Naive thymus-derived CD4-positive, alpha-beta T cell (primary cell): Measurements from ENCODE around the gene DDX56. TPM values are rescaled to one million over a fixed set of nuclear protein-coding genes. Genes with fewer than 3 reads are reported as not detected.
A peak's percentile ranks its signal among the peaks of the same experiment; 100 is the strongest.
"Not testable (repeated sequence)": the region's sequence is repeated elsewhere in the genome, so short reads cannot be mapped to it uniquely, and the experiment has no call there.

Experiments used
- ATAC-seq: fragments of 150-1000 bp; cut with Tn5 transposase; 2 replicates; pipeline ENCODE4 v1.10.0; 2021; ENCODE audit warnings: mild to moderate bottlenecking, moderate library complexity
- CTCF ChIA-PET: fragments of 350-600 bp; sonication (Branson Sonifier 250); formaldehyde crosslinking; loops from one replicate; lab custom pipeline; 2021; ENCODE audit warnings: antibody characterized with exemption; lab: Charles Lee
- POLR2A ChIA-PET: fragments of 350-600 bp; sonication (Branson Sonifier 250); formaldehyde crosslinking; loops from one replicate; lab custom pipeline; 2021; ENCODE audit warnings: antibody characterized with exemption, inconsistent platforms; lab: Charles Lee
- DNase-seq, 9 donors: peaks; one replicate each; pipeline versions ENCODE4 v3.0.0 to v3.0.0-alpha.2; 2020 to 2022; ENCODE audit warnings: mixed read lengths in 1 of 9
- H3K27ac ChIP-seq: one replicate; pipeline ENCODE4 v1.7.0; 2013; ENCODE audit warnings: mild to moderate bottlenecking, low read depth, low read length, moderate library complexity
- H3K27me3 ChIP-seq, 2 donors: one replicate each; pipeline ENCODE4 v1.7.0; 2013; ENCODE audit warnings: low read length in 2 of 2, mild to moderate bottlenecking in 2 of 2, moderate library complexity in 2 of 2; ENCODE audit not compliant: control insufficient read depth in 2 of 2, insufficient read depth in 2 of 2
- H3K36me3 ChIP-seq, 3 experiments: 1 replicate in 2 of 3; 2 replicates in 1 of 3; pipeline ENCODE4 v1.7.0; 2013; ENCODE audit warnings: low read length in 3 of 3, mild to moderate bottlenecking in 3 of 3, moderate library complexity in 1 of 3; ENCODE audit not compliant: insufficient read depth in 3 of 3, control insufficient read depth in 2 of 3
- H3K4me1 ChIP-seq, 2 donors: one replicate each; pipeline ENCODE4 v1.7.0; 2013; ENCODE audit warnings: low read length in 2 of 2, mild to moderate bottlenecking in 2 of 2, moderate library complexity in 1 of 2; ENCODE audit not compliant: control insufficient read depth in 2 of 2, insufficient read depth in 2 of 2
- H3K4me3 ChIP-seq: 2 replicates; pipeline ENCODE4 v1.7.0; 2013; ENCODE audit warnings: mild to moderate bottlenecking, low read length
- H3K9me3 ChIP-seq, 3 experiments: 1 replicate in 2 of 3; 2 replicates in 1 of 3; pipeline ENCODE4 v1.7.0; 2013; ENCODE audit warnings: low read length in 3 of 3; ENCODE audit not compliant: control insufficient read depth in 2 of 3
- H3K27ac Mint-ChIP-seq, 9 donors: one replicate each; pipeline ENCODE4 v1.8.0; 2020 to 2022; ENCODE audit warnings: mixed read lengths in 9 of 9, mild to moderate bottlenecking in 8 of 9, moderate library complexity in 5 of 9, inconsistent platforms in 2 of 9
- H3K27me3 Mint-ChIP-seq, 5 donors: one replicate each; pipeline ENCODE4 v1.8.0; 2021 to 2022; ENCODE audit warnings: mixed read lengths in 5 of 5, mild to moderate bottlenecking in 1 of 5
- H3K36me3 Mint-ChIP-seq, 5 donors: one replicate each; pipeline ENCODE4 v1.8.0; 2020 to 2022; ENCODE audit warnings: mixed read lengths in 5 of 5, mild to moderate bottlenecking in 3 of 5, inconsistent platforms in 1 of 5
- H3K4me1 Mint-ChIP-seq, 7 donors: one replicate each; pipeline ENCODE4 v1.8.0; 2020 to 2022; ENCODE audit warnings: mixed read lengths in 7 of 7, mild to moderate bottlenecking in 3 of 7, inconsistent platforms in 1 of 7
- H3K4me3 Mint-ChIP-seq, 10 donors: one replicate each; pipeline ENCODE4 v1.8.0; 2020 to 2022; ENCODE audit warnings: mild to moderate bottlenecking in 10 of 10, mixed read lengths in 10 of 10, moderate library complexity in 6 of 10, inconsistent platforms in 2 of 10
- H3K9me3 Mint-ChIP-seq, 11 donors: one replicate each; pipeline ENCODE4 v1.8.0; 2020 to 2022; ENCODE audit warnings: mixed read lengths in 11 of 11, mild to moderate bottlenecking in 4 of 11, inconsistent platforms in 1 of 11, moderate library complexity in 1 of 11
- intact Hi-C, 2 donors: fragments of 100-400 bp; cut with micrococcal nuclease; formaldehyde crosslinking; loops; one replicate each; pipeline ENCODE4 v1.15.1; 2023
- polyA plus RNA-seq, 2 donors: library from polyadenylated mRNA; unstranded; fragments of 300-500 nt; fragmentation: Illumina TruSeq; gene quantifications; one replicate each; pipeline ENCODE4 v1.2.3, GENCODE V29; 2021
- total RNA-seq, 6 experiments: library from RNA in 5 of 6; stranded (reverse) in 5 of 6; gene quantifications; 1 replicate in 5 of 6; 2 replicates in 1 of 6; pipeline ENCODE4 v1.2.3 and lab custom pipeline; 2021 to 2026

The DDX56 gene
- total and polyA plus RNA-seq, 7 experiments from 2014 or later, result 43.6 to 124 (median 94.7) TPM

- DNase-seq, H3K27me3 ChIP-seq, intact Hi-C loops, H3K4me3 ChIP-seq, H3K27me3 Mint-ChIP-seq, H3K9me3 ChIP-seq, H3K4me1 ChIP-seq, H3K27ac ChIP-seq, H3K4me3 Mint-ChIP-seq, ATAC-seq, POLR2A ChIA-PET, H3K9me3 Mint-ChIP-seq: not testable (repeated sequence)
- Mint-ChIP-seq H3K4me1 (peaks cover 3 to 20% (median 8%) of the 10 kb centered on the region in 7 donors), H3K27ac (peak overlapping the region in 3 of 9 donors; percentile 12 to 84 (median 55)), H3K36me3 (peaks cover 0 to 14% (median 6%) of the 10 kb centered on the region in 5 donors)
- H3K36me3 ChIP-seq, result peaks cover 0 to 38% (median 5%) of the 10 kb centered on the region in 3 experiments
- CTCF ChIA-PET, result interaction anchor here (0.7 kb wide), 1 partner anchor 32 kb away, joined by 4 read pairs; no protein-coding TSS in a partner anchor
These were observed 11.1 kb downstream of the DDX56 start for GRCh38 chr7:44562622-44562962.

- H3K9me3 ChIP-seq, result no peaks in the 10 kb centered on the region
- ChIA-PET CTCF (interaction anchor here (0.7 kb wide), 1 partner anchor 33 kb away, joined by 4 read pairs; no protein-coding TSS in a partner anchor), POLR2A (no interaction called here)
- peaks cover 1 to 18% (median 7%) of the 10 kb centered on the region in 7 donors for H3K4me1 Mint-ChIP-seq
- H3K27ac ChIP-seq, result no peak overlapping the region
- intact Hi-C loops, result no loop called here
- H3K4me3 Mint-ChIP-seq, result no peak overlapping the region
- no peaks in the 10 kb centered on the region for H3K27me3 ChIP-seq
- H3K4me1 ChIP-seq, result no peaks in the 10 kb centered on the region
- H3K9me3 Mint-ChIP-seq, result no peaks in the 10 kb centered on the region
- peak overlapping the region in 1 of 9 donors; percentile 84 for H3K27ac Mint-ChIP-seq
- peaks cover 0 to 33% (median 5%) of the 10 kb centered on the region in 3 experiments for H3K36me3 ChIP-seq
- ATAC-seq (no peak), DNase-seq (no peak)
- H3K36me3 Mint-ChIP-seq, result peaks cover 0 to 12% (median 4%) of the 10 kb centered on the region in 5 donors
- H3K4me3 ChIP-seq, result no peak overlapping the region
- H3K27me3 Mint-ChIP-seq, result no peaks in the 10 kb centered on the region
These were observed 11.6 kb downstream of the DDX56 start for GRCh38 chr7:44561962-44562621.

GRCh38 chr7:44561481-44561880 lies 12.2 kb downstream of the DDX56 start:
- H3K9me3 ChIP-seq, result no peaks in the 10 kb centered on the region
- Mint-ChIP-seq H3K27me3 (no peaks in the 10 kb centered on the region), H3K9me3 (no peaks in the 10 kb centered on the region), H3K4me3 (no peak overlapping the region), H3K4me1 (peaks cover 0 to 17% (median 7%) of the 10 kb centered on the region in 7 donors), H3K36me3 (peaks cover 0 to 10% (median 4%) of the 10 kb centered on the region in 5 donors), H3K27ac (peak overlapping the region in 2 of 9 donors; percentile 23 to 39)
- H3K27ac ChIP-seq, result no peak overlapping the region
- POLR2A ChIA-PET, result interaction anchor here (0.8 to 2.0 kb wide), 2 partner anchors 12 to 20 kb away, joined by 3 to 8 read pairs; partner anchors contain the start of gene DDX56
- ATAC-seq, result no peak
- no peak overlapping the region for H3K4me3 ChIP-seq
- intact Hi-C loops, result no loop called here
- no peaks in the 10 kb centered on the region for H3K27me3 ChIP-seq
- CTCF ChIA-PET, result no interaction called here
- H3K36me3 ChIP-seq, result peaks cover 0 to 28% (median 5%) of the 10 kb centered on the region in 3 experiments
- no peaks in the 10 kb centered on the region for H3K4me1 ChIP-seq
- no peak for DNase-seq

- Mint-ChIP-seq H3K27ac (peak overlapping the region in 5 of 9 donors; percentile 24 to 71 (median 36)), H3K4me1 (peaks cover 0 to 2% (median 0%) of the 10 kb centered on the region in 7 donors), H3K27me3 (no peaks in the 10 kb centered on the region), H3K9me3 (no peaks in the 10 kb centered on the region), H3K4me3 (no peak overlapping the region), H3K36me3 (peaks cover 0 to 5% (median 0%) of the 10 kb centered on the region in 5 donors)
- CTCF ChIA-PET, result no interaction called here
- no peak overlapping the region for H3K27ac ChIP-seq
- peaks cover 0 to 14% (median 0%) of the 10 kb centered on the region in 3 experiments for H3K36me3 ChIP-seq
- POLR2A ChIA-PET, result interaction anchor here (2.0 kb wide), 1 partner anchor 14 kb away, joined by 8 read pairs; the partner anchor contains the start of gene DDX56
- H3K4me1 ChIP-seq, result no peaks in the 10 kb centered on the region
- H3K9me3 ChIP-seq, result no peaks in the 10 kb centered on the region
- DNase-seq (no peak), ATAC-seq (no peak)
- intact Hi-C loops, result no loop called here
- H3K27me3 ChIP-seq, result no peaks in the 10 kb centered on the region
- H3K4me3 ChIP-seq, result no peak overlapping the region
These were observed 14.2 kb downstream of the DDX56 start for GRCh38 chr7:44559485-44559884.

DNA sequence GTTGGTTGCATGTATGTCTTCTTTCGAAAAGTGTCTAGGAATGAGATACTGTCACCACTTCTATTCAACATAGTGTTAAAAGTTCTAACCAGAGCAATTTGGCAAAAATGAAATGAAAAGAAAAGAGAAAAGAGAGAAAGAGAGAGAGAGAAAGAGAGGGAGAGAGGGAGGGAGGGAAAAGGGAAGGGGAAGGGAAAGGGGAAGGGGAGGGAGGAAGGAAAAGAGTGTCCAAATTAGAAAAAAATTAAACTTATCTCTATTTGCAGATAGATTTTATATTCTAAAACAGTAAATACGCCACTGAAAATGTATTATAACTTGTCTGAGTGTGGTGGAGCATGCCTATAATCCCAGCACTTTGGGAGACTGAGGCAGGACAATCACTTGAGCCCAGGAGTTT lies 16.2 kb downstream of the DDX56 start:
- H3K36me3 Mint-ChIP-seq, result no peaks in the 10 kb centered on the region
- H3K27me3 Mint-ChIP-seq, result peaks cover 0 to 5% (median 0%) of the 10 kb centered on the region in 5 donors
- intact Hi-C loops, result no loop called here
- H3K9me3 ChIP-seq, result no peaks in the 10 kb centered on the region
- no peaks in the 10 kb centered on the region for H3K4me1 Mint-ChIP-seq
- H3K4me3 ChIP-seq, result no peak overlapping the region
- H3K4me1 ChIP-seq, result no peaks in the 10 kb centered on the region
- no peaks in the 10 kb centered on the region for H3K27me3 ChIP-seq
- H3K9me3 Mint-ChIP-seq, result no peaks in the 10 kb centered on the region
- no peak overlapping the region for H3K27ac ChIP-seq
- no peaks in the 10 kb centered on the region for H3K36me3 ChIP-seq
- H3K4me3 Mint-ChIP-seq, result no peak overlapping the region
- peak overlapping the region in 2 of 9 donors; percentile 37 to 61 for H3K27ac Mint-ChIP-seq
- no peak for DNase-seq
- no peak for ATAC-seq
- CTCF ChIA-PET, result no interaction called here
- POLR2A ChIA-PET, result no interaction called here

DNA sequence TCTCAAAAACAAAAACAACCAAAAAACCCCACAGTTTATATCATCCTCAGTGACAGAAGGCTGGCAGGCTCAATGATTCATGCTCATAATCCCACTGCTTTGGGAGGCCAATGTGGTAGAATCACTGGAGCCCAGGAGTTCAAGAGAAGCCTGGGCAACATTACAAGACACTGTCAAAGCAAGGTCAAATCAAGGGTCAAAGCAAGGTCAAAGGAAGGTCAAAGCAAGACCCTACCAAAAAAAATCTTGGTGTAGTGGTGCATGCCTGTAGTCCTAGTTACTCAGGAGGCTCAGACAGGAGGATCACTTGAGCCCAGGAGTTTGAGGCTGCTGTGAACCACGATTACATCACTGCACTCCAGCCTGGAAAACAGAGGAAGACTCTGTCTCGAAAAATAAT lies 18.4 kb downstream of the DDX56 start:
- intact Hi-C loops, result no loop called here
- H3K27me3 ChIP-seq, result no peaks in the 10 kb centered on the region
- H3K4me3 ChIP-seq, result no peak overlapping the region
- no peak overlapping the region for H3K27ac ChIP-seq
- no peaks in the 10 kb centered on the region for H3K36me3 ChIP-seq
- ATAC-seq (no peak), DNase-seq (no peak)
- no peaks in the 10 kb centered on the region for H3K9me3 Mint-ChIP-seq
- ChIA-PET CTCF (no interaction called here), POLR2A (interaction anchor here (1.0 kb wide), 1 partner anchor 20 kb away, joined by 3 read pairs; no protein-coding TSS in a partner anchor)
- H3K4me1 ChIP-seq, result no peaks in the 10 kb centered on the region
- peaks cover 0 to 1% (median 0%) of the 10 kb centered on the region in 7 donors for H3K4me1 Mint-ChIP-seq
- peaks cover 0 to 9% (median 0%) of the 10 kb centered on the region in 5 donors for H3K27me3 Mint-ChIP-seq
- H3K9me3 ChIP-seq, result no peaks in the 10 kb centered on the region
- no peaks in the 10 kb centered on the region for H3K36me3 Mint-ChIP-seq
- no peak overlapping the region for H3K4me3 Mint-ChIP-seq
- no peak overlapping the region for H3K27ac Mint-ChIP-seq
